ENCODE data around the gene ANKRD13C.

Gene ANKRD13C

DNA sequence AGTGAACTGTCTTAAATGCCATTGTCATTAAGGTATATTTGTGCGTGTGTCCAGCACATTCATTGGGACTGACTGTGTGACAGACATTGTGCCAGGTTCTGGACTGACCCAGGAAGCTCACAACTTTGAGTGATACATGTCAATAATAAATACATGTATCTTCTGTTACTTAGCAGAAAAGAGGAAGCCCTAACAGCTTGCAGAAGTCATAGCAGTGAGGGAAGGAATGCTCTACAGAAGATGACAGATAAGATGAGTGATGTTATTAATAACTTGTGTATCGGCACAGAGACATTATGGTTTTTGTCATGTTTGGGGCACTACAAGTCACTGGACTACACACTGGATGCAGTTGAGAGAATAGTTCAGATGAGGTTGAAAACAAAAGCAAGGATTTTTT, 134.5 kb downstream of the ANKRD13C start:
- no peak for DNase-seq (ENCODE audit: low read depth)

- DNase-seq (ENCODE audit: low read depth) = no peak
Measured at GRCh38 chr1:70211541-70211940, 143.0 kb downstream of the ANKRD13C start.

DNA sequence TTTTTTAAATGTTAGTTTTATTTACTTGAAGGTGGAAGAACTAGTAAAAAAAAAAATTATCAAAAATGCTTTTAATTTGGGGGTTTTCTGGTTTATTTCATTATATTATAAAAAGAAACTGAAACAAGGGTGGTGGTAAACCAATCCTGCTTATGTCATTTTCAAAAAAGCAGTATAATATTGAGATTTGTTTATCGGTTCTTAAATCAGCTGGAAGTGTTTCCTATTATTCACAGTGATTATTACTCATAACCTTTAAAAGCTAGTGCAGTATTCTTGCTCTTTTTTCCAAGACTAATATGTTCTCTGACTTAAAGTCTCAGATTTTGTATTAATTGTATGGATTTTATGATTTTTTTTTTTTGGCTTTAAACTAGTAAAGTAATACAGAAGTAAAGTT, 143.7 kb downstream of the ANKRD13C start:
- DNase-seq (ENCODE audit: low read depth) = peak; percentile 46

Data from ELR (cell line).